Brain pericyte (primary cell): ENCODE data around the gene GNB3.

Source experiments
- DNase-seq: peaks from one replicate; pipeline ENCODE4 v3.0.0-alpha.2; 2012; ENCODE audit warnings: low read depth, low spot score

GNB3 gene

DNA sequence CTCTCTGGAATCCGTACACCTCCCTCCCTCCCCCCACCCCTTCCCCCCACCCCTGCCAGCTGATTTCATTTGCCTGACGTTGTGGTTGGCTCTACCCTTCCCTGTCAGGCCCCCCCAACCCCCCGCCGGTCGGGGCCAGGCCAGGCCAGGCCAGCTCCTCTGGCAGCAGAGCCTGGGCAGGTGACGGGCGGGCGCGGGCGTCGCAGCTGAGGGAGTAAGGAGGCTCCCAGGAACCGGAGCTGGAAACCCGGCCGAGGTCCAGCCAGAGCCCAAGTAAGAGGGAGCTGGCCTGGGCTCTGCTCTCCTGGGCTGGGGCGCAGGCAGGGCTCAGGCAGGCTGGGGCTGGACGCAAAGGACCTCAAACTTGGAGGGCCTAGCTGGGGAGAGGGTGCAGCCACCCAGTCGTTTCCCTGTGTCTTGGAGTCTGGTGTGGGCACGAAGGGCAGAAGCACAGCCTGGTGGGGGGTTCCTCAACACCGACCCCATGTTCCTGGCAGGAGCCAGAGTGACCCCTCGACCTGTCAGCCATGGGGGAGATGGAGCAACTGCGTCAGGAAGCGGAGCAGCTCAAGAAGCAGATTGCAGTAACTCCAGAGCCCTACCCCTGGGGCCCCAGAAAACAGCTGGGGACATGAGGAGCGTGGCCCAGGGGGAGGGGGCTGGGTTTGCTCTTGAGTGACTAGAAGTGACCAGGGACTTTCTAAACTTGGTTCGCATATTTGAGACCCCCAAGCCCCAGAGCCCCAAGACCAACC, at the start of gene GNB3:
Gene GNB3 (plus strand): TSS at position 165 of the 755 bp plus-strand sequence. CDS start 363 bp downstream, at position 528.
- no peak for DNase-seq

DNA sequence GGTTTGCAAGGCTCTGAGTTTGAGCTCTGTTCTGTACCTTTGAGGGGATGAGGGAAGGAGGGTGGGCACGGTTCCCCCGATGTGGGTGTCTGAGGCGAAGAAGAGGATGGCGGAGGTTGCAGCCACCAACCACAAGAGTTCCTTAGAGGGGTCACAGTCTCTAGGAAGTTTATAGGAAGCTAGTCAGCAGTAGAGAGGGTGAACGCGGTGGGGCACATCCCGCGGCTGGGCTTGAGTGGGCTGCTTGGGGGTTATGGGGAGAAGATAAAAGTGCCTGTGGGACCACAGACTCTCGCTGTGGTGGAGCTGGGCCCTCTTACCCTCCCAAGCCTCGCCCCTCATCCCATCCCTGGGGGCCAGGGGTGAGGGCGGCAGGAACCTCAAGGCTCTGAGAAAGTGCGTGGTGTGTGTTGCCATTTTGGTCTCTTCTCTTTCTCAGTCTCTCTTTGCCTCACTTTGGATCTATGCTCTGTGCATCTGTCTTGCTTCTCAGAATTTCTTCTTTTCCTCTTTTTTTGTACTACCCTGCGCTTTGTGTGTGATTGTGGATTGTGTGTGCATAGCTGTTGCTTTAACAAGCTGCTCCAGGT, 48.7 kb upstream of the GNB3 start:
- no peak for DNase-seq

DNA sequence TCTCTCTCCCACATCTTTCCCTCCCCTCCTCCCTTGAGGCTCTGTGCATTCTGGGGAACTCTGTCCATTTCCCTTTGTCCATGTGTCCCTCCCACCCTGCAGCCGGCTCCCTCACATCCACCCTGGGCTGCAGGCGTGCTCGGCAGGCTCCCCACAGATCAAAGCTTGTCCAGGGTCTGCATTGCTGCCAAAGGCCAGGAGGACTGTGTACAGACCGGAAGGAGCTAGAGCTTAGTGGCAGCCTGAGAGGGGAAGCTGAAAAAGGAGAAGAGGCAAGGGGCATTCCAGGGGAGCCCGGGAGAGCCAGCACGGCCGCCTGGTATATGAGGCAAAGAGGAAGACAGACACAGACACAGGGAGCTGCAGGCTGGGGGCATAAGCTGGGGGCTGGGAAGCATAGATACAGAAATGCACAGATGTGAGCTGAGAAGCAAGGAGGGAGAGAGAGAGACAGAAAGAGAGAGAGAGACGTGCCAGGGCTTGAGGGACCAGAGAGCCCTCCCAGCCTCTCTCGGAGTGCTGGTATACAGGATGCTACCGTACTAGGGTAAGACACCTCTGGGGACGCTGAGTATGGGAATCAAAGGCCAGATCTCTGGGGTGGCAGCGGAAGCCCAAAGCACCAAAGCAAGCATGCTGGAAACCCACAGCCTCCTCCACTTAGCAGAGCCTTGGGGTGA, 48.1 kb upstream of the GNB3 start:
- DNase-seq, result no peak

DNA sequence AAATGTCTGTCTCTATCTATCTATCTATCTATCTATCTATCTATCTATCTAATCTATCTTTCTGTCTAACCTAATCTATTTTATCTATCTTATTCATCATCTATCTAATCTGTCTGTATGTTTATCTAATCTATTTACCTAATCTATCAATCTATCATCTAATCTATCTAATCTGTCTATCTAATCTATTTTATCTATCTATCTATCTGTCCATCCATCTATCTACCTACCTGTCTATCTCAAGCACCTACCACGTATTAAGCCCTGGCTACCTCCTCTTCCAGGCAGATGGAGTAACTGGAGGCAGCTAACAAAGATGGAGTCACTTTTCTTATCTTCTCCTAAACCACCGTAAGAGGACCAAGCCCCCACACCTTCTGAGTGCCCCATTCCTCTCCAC, 45.6 kb upstream of the GNB3 start:
- no peak for DNase-seq

DNA sequence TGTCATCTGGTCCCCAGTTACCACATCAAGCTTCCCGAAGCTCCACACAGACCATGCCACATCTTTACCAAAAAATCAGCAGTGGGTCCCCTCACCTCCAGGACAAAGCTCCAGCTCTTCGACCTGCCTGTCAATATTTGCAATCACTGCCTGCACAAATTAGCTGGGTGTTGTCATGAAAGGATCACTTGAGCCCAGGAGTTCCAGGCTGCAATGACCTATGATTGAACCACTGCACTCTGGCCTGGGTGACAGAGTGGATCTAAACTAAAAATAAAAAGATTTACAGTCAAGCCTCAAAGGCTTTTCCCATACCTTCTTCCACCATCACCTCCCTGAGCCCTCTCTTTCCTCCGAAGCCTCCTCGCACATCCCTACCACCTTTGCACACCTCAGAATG, 44.1 kb upstream of the GNB3 start:
- DNase-seq, result no peak

DNA sequence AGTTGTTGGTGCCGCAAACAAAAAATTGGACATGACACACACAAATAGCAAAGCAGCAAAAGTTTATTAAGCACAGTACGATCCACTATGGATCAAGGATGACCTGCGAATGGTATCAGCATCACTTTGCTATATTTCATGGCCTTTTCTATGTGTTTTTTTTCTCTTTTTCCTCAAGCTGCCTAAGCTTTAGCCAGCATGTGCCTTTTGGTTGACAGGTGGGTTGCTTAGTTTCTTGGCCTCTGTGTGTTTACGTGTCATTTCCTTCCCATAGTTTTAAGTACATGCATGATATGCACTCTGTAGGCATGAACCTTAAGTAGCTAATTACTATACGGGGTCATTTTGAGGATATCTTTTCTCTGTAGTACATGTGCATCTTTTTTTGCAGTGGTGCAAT, 41.6 kb upstream of the GNB3 start:
- no peak for DNase-seq

DNA sequence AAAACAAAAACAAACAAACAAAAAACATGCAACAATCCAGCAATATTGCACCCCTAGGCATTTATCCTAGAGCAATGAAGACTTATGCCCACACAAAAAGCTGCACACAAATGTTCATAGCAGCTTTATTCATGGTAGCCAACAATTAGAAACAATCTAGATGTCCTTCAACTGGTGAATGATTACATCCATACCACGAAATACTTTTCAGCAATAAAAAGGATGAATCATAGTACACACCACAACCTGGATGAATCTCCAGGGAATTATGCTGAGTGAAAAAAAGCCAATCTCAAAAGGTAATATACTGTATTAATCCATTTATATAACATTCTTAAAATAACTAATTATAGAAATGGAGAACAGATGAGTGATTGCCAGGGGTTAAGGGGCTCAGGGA, 33.6 kb upstream of the GNB3 start:
- DNase-seq, result no peak

DNA sequence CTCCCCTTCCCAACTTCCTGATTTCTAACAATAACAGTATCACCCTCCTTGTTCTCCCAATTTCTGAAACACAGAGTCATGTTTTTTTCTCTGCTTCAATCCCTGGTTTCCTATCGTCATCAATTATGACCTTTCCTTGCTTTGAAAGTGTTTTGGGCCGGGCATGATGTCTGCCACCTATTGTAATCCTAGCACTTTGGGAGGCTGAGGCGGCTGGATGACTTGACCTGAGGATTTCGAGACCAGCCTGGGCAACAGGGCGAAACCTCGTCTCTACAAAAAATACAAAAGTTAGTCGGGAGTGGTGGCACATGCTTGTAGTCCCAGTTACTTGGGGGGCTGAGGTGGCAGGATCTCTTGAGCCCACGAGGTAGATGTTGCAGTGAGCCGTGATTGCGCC, 31.7 kb upstream of the GNB3 start:
- no peak for DNase-seq

DNA sequence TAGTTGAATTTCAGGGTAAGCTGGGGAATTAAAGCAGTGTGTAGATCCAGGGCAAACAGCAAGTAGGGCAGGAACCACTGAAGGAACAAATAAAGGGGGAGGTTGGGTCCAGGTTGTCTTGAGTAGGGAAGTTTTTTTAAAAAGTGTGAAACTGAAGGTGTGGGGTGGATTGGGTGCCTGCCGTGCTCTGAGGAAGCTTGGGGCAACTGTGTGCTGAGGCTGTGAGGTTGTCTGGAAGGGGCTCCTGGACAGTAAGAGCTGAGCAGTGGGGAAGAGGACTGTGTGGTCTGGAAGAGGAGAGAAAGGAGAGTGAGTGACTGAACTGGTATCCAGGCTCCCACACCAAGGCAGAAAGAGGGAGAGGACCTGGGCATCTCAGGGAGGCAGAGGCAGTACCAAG, 30.0 kb upstream of the GNB3 start:
- DNase-seq, result no peak

DNA sequence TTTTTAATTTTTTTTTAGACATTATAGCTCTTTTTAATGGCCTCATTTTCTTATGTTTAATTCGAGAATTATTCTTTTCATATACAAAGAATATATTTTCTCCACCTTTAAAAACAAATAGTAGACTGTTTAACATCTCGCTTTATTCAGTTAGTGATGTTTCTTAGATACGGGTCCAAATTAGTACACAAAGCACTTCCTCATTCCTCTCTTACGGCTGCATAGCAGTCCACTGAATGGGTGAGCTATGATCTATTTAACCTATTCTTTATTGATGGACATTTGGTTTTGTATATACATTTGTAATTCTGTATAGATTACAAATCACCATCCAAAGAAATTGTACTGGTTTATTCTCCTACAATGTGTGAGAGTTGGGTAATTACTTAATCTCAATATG, 27.4 kb upstream of the GNB3 start:
- DNase-seq, result no peak

DNA sequence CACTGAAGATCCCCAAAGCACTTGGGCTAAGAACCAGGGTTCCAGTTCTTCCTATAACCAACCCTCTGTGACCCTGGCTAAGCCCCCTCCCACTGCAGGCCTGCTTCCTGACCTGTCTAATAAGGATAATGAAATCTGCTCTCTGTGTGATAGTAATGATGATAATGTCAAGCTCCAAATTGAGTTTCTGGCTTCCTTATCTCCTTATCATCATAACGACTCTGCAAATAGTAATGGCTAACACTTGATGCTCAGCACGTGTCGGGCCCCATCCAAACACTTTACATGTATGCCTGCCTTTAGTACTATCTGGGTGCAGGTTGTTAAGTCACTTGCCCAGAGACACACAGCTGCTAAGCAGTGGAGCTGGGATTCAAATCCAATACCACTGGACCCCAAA, 24.1 kb upstream of the GNB3 start:
- DNase-seq, result no peak

DNA sequence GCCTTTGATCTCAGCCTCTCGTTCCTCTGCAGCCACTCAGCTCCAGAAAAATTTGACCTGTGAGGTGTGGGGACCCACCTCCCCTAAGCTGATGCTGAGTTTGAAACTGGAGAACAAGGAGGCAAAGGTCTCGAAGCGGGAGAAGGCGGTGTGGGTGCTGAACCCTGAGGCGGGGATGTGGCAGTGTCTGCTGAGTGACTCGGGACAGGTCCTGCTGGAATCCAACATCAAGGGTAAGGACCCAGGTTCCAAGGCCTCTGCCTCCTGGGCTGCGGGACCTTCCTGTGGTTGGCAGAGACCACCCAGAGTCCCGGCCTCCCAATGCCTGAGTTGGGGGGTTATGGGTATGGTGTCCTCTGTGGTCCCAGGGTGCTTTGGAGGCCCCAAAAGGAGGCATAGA, 23.6 kb upstream of the GNB3 start:
- no peak for DNase-seq

DNA sequence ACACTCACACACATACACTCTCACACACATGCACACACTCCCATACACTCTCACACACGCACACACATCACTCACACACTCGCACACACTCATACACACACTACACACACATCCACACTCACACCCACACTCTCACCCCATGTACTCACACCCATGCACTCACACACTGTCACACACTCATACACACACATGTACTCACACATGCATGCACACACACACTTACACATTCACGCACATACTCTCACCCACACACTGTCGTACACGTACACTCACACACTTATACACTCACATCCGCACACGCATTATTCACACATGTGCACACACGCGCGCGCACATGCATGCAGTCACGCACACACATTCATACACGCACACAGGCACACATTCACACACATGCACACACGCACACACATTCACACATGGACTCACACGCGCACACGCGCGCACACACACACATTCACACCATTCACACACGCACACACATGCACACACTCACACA, 23.0 kb upstream of the GNB3 start:
- no peak for DNase-seq

DNA sequence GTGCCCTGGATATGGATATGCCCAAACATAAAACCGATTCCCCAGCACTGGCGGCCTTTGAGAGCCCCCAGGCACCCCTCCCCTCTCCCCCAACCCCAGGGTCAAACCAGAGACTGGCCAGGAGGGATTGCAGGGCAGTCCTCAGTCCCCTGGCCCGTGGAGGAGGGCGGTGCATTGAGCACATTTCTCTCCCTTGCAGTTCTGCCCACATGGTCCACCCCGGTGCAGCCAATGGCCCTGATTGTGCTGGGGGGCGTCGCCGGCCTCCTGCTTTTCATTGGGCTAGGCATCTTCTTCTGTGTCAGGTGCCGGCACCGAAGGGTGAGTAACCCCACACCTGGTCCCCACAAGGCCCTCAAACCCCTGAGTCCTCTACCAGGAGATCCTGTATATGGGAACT, 22.5 kb upstream of the GNB3 start:
- no peak for DNase-seq

DNA sequence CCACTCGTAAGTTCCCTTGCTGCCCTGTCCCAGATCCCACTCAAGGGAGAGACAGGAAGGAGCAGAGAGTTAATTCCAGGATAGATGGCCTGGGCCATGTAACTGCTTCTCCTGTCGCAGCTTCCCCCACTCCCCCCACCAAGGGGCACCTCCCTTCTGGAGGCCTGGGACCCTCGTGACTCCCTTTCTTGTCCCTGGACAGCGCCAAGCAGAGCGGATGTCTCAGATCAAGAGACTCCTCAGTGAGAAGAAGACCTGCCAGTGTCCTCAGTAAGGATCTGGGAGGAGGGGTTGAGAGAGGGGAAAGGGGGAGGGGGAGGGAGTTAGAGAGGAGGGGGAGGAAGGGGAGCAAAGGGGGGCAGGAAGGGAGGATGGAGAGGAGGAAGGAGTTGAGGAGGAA, 22.1 kb upstream of the GNB3 start:
- DNase-seq, result no peak

DNA sequence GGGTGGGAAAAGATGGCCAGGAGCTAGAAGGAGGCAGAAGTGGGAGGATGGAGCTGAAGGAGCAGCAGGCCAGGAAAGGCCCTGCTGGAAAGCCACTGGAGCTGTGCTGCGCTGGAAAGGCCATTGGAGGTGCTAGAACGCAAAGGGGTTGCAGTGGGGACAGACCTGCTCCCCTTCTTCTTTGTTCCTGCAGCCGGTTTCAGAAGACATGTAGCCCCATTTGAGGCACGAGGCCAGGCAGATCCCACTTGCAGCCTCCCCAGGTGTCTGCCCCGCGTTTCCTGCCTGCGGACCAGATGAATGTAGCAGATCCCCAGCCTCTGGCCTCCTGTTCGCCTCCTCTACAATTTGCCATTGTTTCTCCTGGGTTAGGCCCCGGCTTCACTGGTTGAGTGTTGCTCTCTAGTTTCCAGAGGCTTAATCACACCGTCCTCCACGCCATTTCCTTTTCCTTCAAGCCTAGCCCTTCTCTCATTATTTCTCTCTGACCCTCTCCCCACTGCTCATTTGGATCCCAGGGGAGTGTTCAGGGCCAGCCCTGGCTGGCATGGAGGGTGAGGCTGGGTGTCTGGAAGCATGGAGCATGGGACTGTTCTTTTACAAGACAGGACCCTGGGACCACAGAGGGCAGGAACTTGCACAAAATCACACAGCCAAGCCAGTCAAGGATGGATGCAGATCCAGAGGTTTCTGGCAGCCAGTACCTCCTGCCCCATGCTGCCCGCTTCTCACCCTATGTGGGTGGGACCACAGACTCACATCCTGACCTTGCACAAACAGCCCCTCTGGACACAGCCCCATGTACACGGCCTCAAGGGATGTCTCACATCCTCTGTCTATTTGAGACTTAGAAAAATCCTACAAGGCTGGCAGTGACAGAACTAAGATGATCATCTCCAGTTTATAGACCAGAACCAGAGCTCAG, 21.4 kb upstream of the GNB3 start:
- DNase-seq, result no peak

DNA sequence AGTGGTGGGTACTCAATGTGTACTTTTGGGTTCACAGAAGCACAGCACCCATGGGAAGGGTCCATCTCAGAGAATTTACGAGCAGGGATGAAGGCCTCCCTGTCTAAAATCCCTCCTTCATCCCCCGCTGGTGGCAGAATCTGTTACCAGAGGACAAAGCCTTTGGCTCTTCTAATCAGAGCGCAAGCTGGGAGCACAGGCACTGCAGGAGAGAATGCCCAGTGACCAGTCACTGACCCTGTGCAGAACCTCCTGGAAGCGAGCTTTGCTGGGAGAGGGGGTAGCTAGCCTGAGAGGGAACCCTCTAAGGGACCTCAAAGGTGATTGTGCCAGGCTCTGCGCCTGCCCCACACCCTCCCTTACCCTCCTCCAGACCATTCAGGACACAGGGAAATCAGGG, 20.6 kb upstream of the GNB3 start:
- DNase-seq, result no peak

DNA sequence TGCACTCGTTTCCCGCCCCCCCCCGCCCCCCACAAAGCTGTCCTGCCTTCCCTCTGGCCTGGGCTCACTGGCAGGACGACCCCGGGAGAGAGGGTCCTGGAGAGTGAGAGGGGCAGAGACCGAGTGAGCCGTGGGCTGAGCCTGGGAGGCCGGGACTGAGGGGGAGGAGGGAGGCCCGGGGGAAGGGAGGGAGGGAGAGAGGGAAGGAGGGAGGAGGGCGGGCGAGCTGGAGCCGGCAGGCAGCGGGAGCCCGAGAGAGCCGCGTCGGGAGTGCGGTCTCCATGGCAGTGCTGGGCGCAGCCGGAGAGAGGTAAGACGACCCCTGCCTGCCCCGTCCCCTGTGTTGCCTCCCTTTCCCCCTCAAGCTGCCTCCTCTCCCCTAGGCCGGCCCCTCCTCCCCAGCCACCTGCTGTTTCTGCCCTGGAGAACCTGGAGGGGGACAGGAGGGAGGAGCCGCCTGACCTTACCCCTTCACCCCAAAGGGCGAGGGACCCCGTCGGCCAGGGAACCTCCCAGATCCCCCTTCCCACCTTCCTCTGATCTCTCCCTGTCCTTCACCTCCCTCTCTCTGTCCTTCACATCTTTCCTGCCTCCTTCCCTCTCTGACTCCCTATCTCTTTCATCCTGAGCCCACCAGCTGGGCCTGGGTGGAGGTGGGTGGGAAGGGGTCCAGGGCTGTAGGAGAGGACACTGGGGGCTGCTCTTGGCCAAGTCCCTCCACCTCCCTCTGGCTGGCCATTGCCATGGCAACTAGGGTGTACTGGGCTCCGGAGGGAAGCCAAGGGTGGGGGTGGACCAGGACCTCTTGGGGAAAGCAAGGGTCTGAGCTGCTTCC, 18.9 kb upstream of the GNB3 start, which contains the start of gene GPR162:
Gene GPR162 (plus strand): TSS at position 231 of the 835 bp plus-strand sequence. CDS start 2,078 bp downstream, outside the sequence.
- DNase-seq, result no peak

DNA sequence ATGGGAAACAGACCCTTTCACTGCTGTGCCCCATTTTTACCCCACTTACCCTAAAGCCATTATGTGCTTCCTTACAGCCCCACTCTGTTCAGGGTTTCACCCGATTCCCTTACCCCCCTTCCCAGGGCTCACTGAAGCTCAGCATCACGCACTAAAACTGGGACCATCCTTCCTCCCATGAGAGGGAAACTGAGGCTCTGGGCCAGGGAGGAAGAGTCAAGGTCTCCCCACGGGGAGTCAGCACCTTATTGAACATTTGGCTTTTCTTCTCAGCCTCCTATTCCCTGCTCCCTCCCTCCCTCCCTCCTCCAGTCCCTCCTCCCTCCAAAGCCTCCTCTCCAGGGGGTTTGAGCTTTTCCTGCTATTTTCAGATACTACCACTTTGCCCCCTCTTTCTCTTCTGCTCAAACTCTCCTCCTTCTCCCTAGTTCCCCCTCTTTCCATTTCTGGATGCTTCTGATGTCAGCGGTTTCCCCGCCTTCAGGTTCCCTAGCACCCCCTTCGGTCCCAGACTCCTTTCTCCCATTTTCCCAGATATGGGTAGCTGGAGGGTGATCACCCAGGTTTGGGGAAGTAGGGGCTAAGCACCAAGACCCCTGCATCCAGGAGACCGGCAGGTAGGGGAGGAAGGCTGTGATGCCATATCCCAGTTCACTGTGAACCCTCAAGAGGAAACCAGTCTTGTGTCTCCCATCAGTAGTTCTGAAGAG, 18.1 kb upstream of the GNB3 start:
- no peak for DNase-seq
